ENCODE data around the gene RECK. TPM values are rescaled to one million over a fixed set of nuclear protein-coding genes. Genes with fewer than 3 reads are reported as not detected.
"Not testable (repeated sequence)": the region's sequence is repeated elsewhere in the genome, so short reads cannot be mapped to it uniquely, and the experiment has no call there.

RECK gene
- 10 to 100 TPM; 12.7 to 25.6 (median 17.7) TPM for total RNA-seq

GRCh38 chr9:36036780-36037548 lies at the start of gene RECK:
TSS of gene RECK (plus strand) at chr9:36036913. CDS start at chr9:36036999, 86 bp downstream.
- no peak for TF ChIP-seq CTCF (IDR thresholded peaks at IDR 0.05)
- peak; percentile 21 for TF ChIP-seq POLR2A (IDR thresholded peaks at IDR 0.05)
- Histone ChIP-seq H3K9me3 (no peaks in the 10 kb centered on the region), H3K4me3 (peak within 1 kb of the TSS; percentile 88 to 98 (median 89)), H3K27me3 (no peaks in the 10 kb centered on the region), H3K27ac (peak within 1 kb of the TSS; percentile 82 to 87), H3K4me1 (no peaks in the 10 kb centered on the region), H3K36me3 (no peaks in the 10 kb centered on the region)
- peak; percentile 80 to 87 for DNase-seq (ENCODE audit: low spot score in 2 of 2)
- intact Hi-C loops (cut with DNase I; ENCODE audit: low total_unique reads): loop anchor here (2.0 kb wide), 1 partner anchor 64 kb away; no protein-coding TSS in a partner anchor

GRCh38 chr9:35990155-35990554 lies 46.6 kb upstream of the RECK start:
- Histone ChIP-seq H3K27ac (no peak overlapping the region), H3K9me3 (no peaks in the 10 kb centered on the region), H3K4me3 (no peak overlapping the region), H3K36me3 (no peaks in the 10 kb centered on the region), H3K27me3 (no peaks in the 10 kb centered on the region), H3K4me1 (no peaks in the 10 kb centered on the region)
- TF ChIP-seq CTCF (IDR thresholded peaks at IDR 0.05) (no peak), POLR2A (IDR thresholded peaks at IDR 0.05) (no peak), POLR2AphosphoS5 (IDR thresholded peaks at IDR 0.05) (no peak)
- intact Hi-C loops (cut with DNase I; ENCODE audit: low total_unique reads): no loop called here
- no peak for DNase-seq (ENCODE audit: low spot score in 2 of 2)

GRCh38 chr9:35993136-35993535 lies 43.6 kb upstream of the RECK start:
- H3K27me3 ChIP-seq; H3K4me3 ChIP-seq; H3K4me1 ChIP-seq; DNase-seq (ENCODE audit: low spot score in 2 of 2); intact Hi-C loops (cut with DNase I; ENCODE audit: low total_unique reads); H3K27ac ChIP-seq; H3K9me3 ChIP-seq; H3K36me3 ChIP-seq: not testable (repeated sequence)

GRCh38 chr9:35993976-35994720 lies 42.6 kb upstream of the RECK start:
- no peak for TF ChIP-seq POLR2A (IDR thresholded peaks at IDR 0.05)
- intact Hi-C loops (cut with DNase I; ENCODE audit: low total_unique reads): no loop called here

GRCh38 chr9:35994959-35995358 lies 41.8 kb upstream of the RECK start:
- Histone ChIP-seq H3K4me3 (no peak overlapping the region), H3K36me3 (no peaks in the 10 kb centered on the region), H3K9me3 (peaks cover 0 to 4% of the 10 kb centered on the region in 2 donors), H3K4me1 (no peaks in the 10 kb centered on the region), H3K27me3 (no peaks in the 10 kb centered on the region), H3K27ac (no peak overlapping the region)
- TF ChIP-seq POLR2A (IDR thresholded peaks at IDR 0.05): no peak
- TF ChIP-seq POLR2AphosphoS5 (IDR thresholded peaks at IDR 0.05): no peak
- TF ChIP-seq CTCF (IDR thresholded peaks at IDR 0.05): no peak
- DNase-seq (ENCODE audit: low spot score in 2 of 2): no peak
- intact Hi-C loops (cut with DNase I; ENCODE audit: low total_unique reads): no loop called here

More at GRCh38 chr9:35993976-35994720, 42.6 kb upstream of the RECK start:
- H3K4me3 ChIP-seq: no peak overlapping the region
- H3K27ac ChIP-seq: no peak overlapping the region
- no peaks in the 10 kb centered on the region for H3K36me3 ChIP-seq
- no peak for DNase-seq (ENCODE audit: low spot score in 2 of 2)
- peaks cover 0 to 4% of the 10 kb centered on the region in 2 donors for H3K9me3 ChIP-seq
- H3K27me3 ChIP-seq: no peaks in the 10 kb centered on the region
- H3K4me1 ChIP-seq: no peaks in the 10 kb centered on the region

Data from breast epithelium (tissue), 4 donors.